ENCODE measurements around the gene TMEM108. TPM values are rescaled to one million over a fixed set of nuclear protein-coding genes. Genes with fewer than 3 reads are reported as not detected.

Gene TMEM108
- total and polyA plus RNA-seq, 2 donors: 2.3 to 23.8 TPM

DNA sequence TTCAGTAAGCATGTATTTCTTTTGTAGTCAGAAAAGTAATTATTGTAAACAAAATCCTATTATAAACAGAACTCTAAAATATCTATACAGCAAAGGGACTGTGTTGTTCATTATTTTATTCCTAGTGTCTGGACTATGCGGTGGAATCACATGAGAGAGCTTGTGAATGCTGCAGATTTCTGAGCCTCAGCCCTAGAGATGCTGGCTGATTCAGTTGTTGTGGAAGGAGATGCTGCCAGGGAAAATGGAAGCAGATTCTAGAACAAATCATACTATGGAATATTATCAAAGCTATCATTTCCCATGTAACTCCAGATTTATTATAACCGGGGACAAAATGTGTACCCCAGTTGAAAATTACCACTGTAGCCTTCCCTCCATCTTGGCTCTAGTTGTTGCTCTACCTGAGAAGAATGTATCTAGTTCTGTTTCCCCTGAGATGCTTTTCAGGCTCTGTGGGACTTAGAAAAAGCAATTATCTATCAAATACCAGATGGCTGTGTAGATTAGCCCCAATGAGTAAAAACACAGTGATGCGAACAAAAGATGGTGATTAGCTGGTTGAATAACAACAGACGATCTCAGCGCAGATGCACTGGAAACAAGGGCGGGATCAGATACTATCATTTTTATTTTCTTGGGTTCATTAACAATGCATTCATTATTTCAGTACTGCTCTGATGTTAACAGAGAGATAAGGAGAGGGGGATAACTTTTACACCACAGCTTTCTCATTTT lies 131.3 kb downstream of the TMEM108 start:
- Histone ChIP-seq H3K4me1 (ENCODE audit: insufficient read depth) (no peaks in the 10 kb centered on the region), H3K27ac (ENCODE audit: low read depth) (no peak overlapping the region)
- no peak for DNase-seq (ENCODE audit: extremely low spot score)

DNA sequence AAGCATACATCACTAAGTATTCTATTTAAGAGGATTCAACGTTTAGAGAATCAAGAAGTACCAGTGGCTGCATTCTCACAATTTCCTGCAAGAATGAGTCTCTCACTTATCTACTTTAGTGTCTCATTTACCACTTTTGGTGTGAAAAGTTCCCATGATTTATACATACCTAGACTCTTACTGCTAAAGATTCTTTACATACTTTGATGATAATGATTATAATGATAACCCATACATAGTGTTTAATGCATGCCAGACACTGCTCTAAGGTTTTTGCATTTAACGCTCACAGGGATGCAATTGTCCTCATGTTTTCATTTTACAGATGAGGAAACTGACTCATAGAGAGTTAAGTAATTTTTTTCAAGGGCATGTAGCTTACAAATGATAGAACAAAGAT lies 133.6 kb downstream of the TMEM108 start:
- no peak for DNase-seq (ENCODE audit: extremely low spot score)
- no peaks in the 10 kb centered on the region for H3K36me3 ChIP-seq (ENCODE audit: insufficient read depth)
- no peaks in the 10 kb centered on the region for H3K4me1 ChIP-seq (ENCODE audit: insufficient read depth)
- no peak overlapping the region for H3K27ac ChIP-seq (ENCODE audit: low read depth)
- H3K4me3 ChIP-seq (ENCODE audit: low read depth, low read length): no peak overlapping the region
- 72% methylated on average over 2 of the region's 2 CpGs for WGBS

More for the DNA sequence above, 131.3 kb downstream of the TMEM108 start:
- Histone ChIP-seq H3K4me3 (ENCODE audit: low read depth, low read length) (no peak overlapping the region), H3K36me3 (ENCODE audit: insufficient read depth) (no peaks in the 10 kb centered on the region)
- WGBS: 82% methylated on average over 6 of the region's 6 CpGs

DNA sequence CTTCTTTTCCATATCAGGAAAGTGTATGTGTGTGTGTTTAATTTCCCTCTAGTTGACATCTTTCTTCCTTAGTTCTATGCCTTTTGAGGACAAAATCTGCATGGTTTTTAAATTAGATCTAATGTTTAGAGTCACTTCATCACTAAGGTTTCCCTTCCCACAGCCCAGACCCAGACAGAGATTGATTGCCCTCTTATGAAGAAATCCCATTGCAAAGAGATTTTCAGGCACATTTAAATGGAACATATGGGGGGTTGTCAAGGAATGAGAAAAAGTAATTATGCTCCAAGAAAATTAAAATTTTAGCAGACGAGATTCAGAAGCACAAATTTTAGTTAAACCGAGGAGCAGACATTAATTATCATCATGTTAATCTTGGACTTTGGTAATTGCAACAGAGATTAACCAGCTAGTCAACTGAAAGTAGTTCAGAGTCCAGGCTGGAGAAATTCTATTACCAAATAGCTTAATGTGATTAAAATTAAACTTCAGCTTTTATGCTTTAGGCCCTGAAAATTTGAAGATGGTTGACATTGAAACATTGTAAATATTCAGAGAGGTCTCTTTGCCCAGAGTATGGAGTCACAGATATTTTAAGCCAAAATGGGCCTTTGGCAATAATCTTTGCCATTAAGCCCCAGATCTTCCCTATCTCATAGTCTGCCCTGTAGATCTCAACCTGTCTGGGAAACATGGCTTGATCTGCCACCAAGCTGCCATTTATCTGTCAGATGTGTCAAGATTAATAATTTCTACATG lies 143.4 kb downstream of the TMEM108 start:
- Histone ChIP-seq H3K4me3 (ENCODE audit: low read depth, low read length) (no peak overlapping the region), H3K4me1 (ENCODE audit: insufficient read depth) (no peaks in the 10 kb centered on the region), H3K27ac (ENCODE audit: low read depth) (no peak overlapping the region), H3K36me3 (ENCODE audit: insufficient read depth) (no peaks in the 10 kb centered on the region)
- no peak for DNase-seq (ENCODE audit: extremely low spot score)
- WGBS: 90% methylated on average over 2 of the region's 2 CpGs

DNA sequence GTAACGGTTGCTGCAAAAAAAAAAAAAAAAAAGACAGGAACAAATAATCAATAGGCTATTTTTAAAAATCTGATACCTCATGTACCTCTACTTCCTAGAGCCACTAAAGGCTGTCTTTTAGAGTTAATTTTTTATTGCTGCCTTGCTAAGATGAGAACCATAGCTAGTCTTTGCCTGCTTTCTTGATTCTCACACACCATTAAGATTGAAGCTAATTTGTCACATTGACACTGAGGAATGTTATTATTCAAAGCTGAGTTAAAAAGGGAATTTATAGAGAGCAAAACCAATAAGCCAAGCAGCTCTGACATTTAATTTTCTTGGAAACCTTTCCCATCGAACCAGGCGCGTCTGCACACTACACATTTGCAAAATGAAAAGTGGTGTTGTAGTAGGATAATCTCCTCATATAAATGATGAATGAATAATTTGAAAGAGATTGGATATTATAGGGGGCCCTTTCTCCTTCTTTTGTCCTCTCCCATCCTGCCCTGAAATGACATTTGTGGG lies 149.7 kb downstream of the TMEM108 start:
- DNase-seq (ENCODE audit: extremely low spot score): no peak
- Histone ChIP-seq H3K27ac (ENCODE audit: low read depth) (no peak overlapping the region), H3K4me3 (ENCODE audit: low read depth, low read length) (no peak overlapping the region), H3K4me1 (ENCODE audit: insufficient read depth) (no peaks in the 10 kb centered on the region), H3K36me3 (ENCODE audit: insufficient read depth) (no peaks in the 10 kb centered on the region)
- 80% methylated on average over 4 of the region's 4 CpGs for WGBS

DNA sequence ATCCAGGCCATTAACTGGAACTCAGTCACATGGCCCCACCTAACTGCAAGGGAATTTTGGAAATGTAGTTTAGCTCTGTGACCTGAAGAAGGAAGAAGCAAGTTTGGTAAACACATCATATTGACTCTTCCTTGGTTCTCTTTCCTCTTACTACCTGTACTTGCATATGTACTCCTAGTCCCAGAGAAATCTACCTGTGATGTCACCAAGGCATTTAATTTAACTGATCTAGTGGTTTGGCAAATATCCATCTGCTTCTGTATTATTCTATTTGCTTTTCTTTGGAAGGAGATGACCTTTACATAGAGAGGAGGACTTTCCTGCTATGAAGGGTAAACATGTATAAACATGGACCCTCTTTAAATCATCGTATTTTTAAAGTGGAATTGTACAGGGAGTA lies 150.8 kb downstream of the TMEM108 start:
- WGBS: 62% methylated on average over 1 of the region's 1 CpG
- no peak for DNase-seq (ENCODE audit: extremely low spot score)
- no peaks in the 10 kb centered on the region for H3K36me3 ChIP-seq (ENCODE audit: insufficient read depth)
- no peaks in the 10 kb centered on the region for H3K4me1 ChIP-seq (ENCODE audit: insufficient read depth)
- no peak overlapping the region for H3K4me3 ChIP-seq (ENCODE audit: low read depth, low read length)
- H3K27ac ChIP-seq (ENCODE audit: low read depth): no peak overlapping the region

DNA sequence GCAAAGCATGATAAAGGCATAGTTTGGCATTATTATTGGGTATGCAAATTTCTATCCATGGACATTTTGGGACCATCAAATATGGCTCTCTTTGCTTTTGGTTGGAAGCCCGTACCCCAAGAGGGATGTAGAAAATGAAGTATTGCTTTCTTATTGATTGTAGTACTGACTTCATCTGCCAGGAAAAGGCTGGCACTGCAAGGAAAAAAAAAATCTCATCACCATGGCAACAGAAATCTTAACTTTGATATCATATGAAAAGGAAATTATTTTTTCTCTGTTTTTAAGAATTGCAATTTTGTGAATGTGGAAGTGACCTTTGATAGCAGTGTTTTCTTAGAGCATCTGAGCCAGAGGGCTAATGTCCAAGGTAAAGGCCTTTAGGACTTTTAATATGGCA lies 151.7 kb downstream of the TMEM108 start:
- H3K4me3 ChIP-seq (ENCODE audit: low read depth, low read length): no peak overlapping the region
- WGBS: 99% methylated on average over 1 of the region's 1 CpG
- H3K27ac ChIP-seq (ENCODE audit: low read depth): no peak overlapping the region
- DNase-seq (ENCODE audit: extremely low spot score): no peak
- H3K36me3 ChIP-seq (ENCODE audit: insufficient read depth): no peaks in the 10 kb centered on the region
- H3K4me1 ChIP-seq (ENCODE audit: insufficient read depth): no peaks in the 10 kb centered on the region

DNA sequence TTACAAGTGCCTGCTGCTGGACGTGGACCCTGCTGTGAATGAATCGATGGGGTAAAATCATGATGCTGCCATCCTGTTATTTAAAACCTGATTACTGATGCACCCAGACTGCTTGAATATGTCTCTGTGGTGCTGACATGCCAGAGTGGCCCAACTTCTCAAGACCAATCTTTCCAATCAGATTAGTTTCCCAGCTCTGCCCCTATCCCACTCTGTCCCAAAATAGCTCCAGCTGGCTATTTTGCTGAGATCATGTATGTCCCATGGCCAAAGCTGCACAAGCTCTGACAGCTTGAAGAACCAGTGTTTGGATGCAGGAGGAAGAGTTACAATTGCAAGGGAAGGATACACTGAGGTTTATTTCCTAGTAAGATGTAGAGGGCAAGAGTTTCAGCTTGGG lies 153.6 kb downstream of the TMEM108 start:
- no peak for DNase-seq (ENCODE audit: extremely low spot score)
- Histone ChIP-seq H3K4me1 (ENCODE audit: insufficient read depth) (no peaks in the 10 kb centered on the region), H3K4me3 (ENCODE audit: low read depth, low read length) (no peak overlapping the region), H3K27ac (ENCODE audit: low read depth) (no peak overlapping the region), H3K36me3 (ENCODE audit: insufficient read depth) (no peaks in the 10 kb centered on the region)
- 76% methylated on average over 2 of the region's 2 CpGs for WGBS

DNA sequence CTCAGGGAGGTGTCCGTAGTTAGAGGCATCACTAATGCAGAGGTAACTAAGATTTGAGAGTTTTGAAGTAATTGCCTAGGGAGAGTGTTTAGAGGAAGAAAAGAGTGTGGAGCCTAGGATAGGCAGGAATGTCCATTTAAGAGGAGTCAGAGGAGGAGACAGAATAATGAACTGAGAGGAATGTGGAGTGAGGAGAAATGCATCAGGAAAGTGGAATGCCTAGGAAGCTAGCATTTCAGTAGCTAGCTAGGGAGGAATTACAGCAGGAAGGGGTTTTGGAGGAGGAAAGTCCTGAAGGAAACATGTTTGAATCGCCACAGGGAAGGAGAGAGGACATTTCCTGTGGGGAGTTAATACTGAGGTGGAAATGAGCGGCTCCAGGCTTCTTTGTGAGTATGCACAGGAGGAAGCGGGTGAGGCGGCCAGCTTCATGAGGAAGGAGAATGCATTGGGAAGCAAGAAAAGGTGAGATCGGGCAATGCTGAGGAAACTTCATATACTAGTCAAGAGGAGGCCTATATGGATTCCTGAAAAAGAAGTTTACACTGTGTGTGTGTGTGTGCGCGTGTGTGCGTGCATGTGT lies 154.3 kb downstream of the TMEM108 start:
- Histone ChIP-seq H3K36me3 (ENCODE audit: insufficient read depth) (no peaks in the 10 kb centered on the region), H3K4me3 (ENCODE audit: low read depth, low read length) (no peak overlapping the region), H3K27ac (ENCODE audit: low read depth) (no peak overlapping the region), H3K4me1 (ENCODE audit: insufficient read depth) (no peaks in the 10 kb centered on the region)
- 78% methylated on average over 9 of the region's 9 CpGs for WGBS
- no peak for DNase-seq (ENCODE audit: extremely low spot score)

DNA sequence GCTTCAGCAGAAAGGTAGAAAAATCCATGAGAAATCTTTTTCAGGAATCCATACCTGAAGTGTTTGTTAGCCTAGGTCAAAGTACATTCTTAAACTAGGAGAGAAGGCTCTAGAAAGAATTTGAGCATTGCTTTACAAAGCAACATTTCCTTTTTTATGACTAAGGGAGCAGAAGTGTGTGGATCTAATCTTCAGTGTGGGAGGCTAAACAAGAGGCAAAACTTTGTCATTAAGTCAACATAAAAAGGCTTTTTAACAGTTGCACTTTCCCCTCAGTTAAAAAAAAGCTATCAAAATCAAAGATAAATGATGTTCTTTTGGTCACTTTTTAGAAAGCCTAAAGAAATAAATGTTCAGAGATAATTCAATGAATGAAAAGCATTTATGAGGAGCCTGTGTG lies 154.8 kb downstream of the TMEM108 start:
- no peak for DNase-seq (ENCODE audit: extremely low spot score)
- H3K4me3 ChIP-seq (ENCODE audit: low read depth, low read length): no peak overlapping the region
- no peak overlapping the region for H3K27ac ChIP-seq (ENCODE audit: low read depth)

DNA sequence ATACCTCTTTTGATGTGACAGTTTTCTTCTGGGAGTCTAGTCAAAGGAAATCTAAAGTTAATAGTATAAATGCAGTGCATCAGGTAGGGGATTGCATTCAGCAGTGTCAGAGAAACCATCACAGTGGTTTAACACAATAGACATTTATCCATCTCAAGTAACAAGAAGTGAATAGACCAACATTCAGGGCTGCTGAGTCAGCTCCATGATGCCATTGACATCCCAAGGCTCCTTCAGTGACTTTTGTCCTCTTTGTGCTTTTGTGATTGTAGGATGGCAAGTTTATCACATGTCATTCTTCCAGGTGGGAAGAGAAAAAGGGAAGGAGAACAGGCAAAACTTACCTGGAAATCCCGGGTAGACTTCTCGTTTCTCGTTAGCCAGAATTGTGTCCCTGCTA lies 158.3 kb downstream of the TMEM108 start:
- WGBS: 98% methylated on average over 3 of the region's 3 CpGs
- no peak overlapping the region for H3K4me3 ChIP-seq (ENCODE audit: low read depth, low read length)
- H3K27ac ChIP-seq (ENCODE audit: low read depth): no peak overlapping the region
- no peak for DNase-seq (ENCODE audit: extremely low spot score)
- H3K4me1 ChIP-seq (ENCODE audit: insufficient read depth): no peaks in the 10 kb centered on the region
- no peaks in the 10 kb centered on the region for H3K36me3 ChIP-seq (ENCODE audit: insufficient read depth)

More for the DNA sequence above, 154.8 kb downstream of the TMEM108 start:
- no peaks in the 10 kb centered on the region for H3K36me3 ChIP-seq (ENCODE audit: insufficient read depth)
- no peaks in the 10 kb centered on the region for H3K4me1 ChIP-seq (ENCODE audit: insufficient read depth)

DNA sequence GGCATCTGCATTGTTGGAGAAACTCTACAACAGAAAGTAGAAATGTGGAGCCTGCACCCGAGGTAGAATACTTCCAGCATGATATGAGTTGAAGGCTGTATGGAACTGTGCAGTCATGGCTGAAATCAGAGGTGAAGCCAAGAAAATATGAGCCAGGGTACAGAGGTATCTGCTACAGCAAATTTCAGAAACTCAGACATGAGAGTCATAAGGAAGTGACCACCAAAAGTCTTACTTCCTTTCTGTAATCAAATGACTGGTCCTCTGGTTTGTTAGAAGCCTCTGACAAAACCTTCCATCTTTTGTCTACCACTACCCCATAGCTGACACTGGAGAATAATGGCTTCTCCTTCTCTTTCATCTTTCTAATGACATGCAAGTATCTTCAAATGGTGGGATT lies 159.4 kb downstream of the TMEM108 start:
- H3K27ac ChIP-seq (ENCODE audit: low read depth): no peak overlapping the region
- H3K36me3 ChIP-seq (ENCODE audit: insufficient read depth): no peaks in the 10 kb centered on the region
- no peaks in the 10 kb centered on the region for H3K4me1 ChIP-seq (ENCODE audit: insufficient read depth)
- no peak overlapping the region for H3K4me3 ChIP-seq (ENCODE audit: low read depth, low read length)
- WGBS: 88% methylated on average over 1 of the region's 1 CpG
- DNase-seq (ENCODE audit: extremely low spot score): no peak

DNA sequence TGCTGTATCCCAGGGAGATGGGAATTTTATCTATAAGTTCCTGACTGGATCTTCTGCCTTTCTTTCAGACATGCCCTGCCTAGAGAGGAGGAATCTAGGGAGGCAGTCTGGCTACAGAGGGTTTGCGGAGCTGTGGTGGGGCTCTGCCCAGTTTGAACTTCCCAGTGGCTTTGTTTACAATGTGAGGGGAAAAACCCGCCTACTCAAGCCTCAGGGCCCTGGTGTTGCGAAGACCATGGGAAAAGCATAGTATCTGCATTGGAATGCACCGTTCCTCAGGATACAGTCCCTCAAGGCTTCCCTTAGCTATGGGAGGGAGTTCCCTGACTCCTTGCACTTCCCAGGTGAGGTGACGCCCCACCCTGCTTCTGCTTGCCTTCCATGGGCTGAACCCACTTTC lies 168.7 kb downstream of the TMEM108 start:
- WGBS: 70% methylated on average over 5 of the region's 5 CpGs
- Histone ChIP-seq H3K27ac (ENCODE audit: low read depth) (no peak overlapping the region), H3K4me1 (ENCODE audit: insufficient read depth) (no peaks in the 10 kb centered on the region), H3K4me3 (ENCODE audit: low read depth, low read length) (no peak overlapping the region), H3K36me3 (ENCODE audit: insufficient read depth) (no peaks in the 10 kb centered on the region)
- DNase-seq (ENCODE audit: extremely low spot score): no peak

DNA sequence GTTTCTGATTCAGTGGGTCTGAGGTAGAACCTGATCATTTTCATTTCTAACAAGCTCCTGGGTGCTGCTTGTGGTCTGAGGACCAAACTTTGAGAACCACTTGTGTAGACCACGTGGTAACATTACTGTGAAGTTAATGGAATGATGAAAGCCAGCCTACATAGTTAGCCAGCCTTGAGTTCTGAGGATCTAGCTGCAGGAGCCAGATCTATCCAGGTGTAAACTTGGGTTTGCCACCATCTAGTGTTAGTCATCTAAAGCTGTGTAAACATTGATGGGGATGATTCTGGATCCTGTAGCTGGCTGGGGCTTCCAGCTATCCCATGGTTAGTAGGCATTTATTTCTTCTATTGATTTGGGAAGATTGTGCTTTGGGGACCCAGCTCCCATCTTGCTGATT lies 170.0 kb downstream of the TMEM108 start:
- Histone ChIP-seq H3K27ac (ENCODE audit: low read depth) (no peak overlapping the region), H3K4me1 (ENCODE audit: insufficient read depth) (no peaks in the 10 kb centered on the region), H3K4me3 (ENCODE audit: low read depth, low read length) (no peak overlapping the region), H3K36me3 (ENCODE audit: insufficient read depth) (no peaks in the 10 kb centered on the region)
- DNase-seq (ENCODE audit: extremely low spot score): no peak
- WGBS: 83% methylated on average over 1 of the region's 1 CpG

Measured in urinary bladder (tissue), 4 donors.